GM12891 (cell line): ENCODE data around the gene VEGFB.

Experiments
- POLR2A ChIP-seq: IDR thresholded peaks from 2 replicates; pipeline ENCODE4 v1.6.1; 2011; ENCODE audit warnings: low read depth, low read length, control low read depth
- POLR2AphosphoS5 ChIP-seq: IDR thresholded peaks from 2 replicates; pipeline ENCODE4 v1.6.1; 2011; ENCODE audit warnings: low read depth, low read length, control low read depth
- TAF1 ChIP-seq: IDR thresholded peaks from 2 replicates; pipeline ENCODE4 v1.6.1; 2011; ENCODE audit warnings: low read depth, low read length, control low read depth

GRCh38 chr11:64245401-64245796 lies 11.0 kb downstream of the VEGFB start:
- TF ChIP-seq POLR2AphosphoS5 = no peak
- no peak for TF ChIP-seq POLR2A
- TF ChIP-seq TAF1 = no peak
